EL (cell line): Measurements from ENCODE around the gene CRTAC1.

Experiments
- DNase-seq: peaks from one replicate; pipeline ENCODE4 v3.0.0-alpha.2; 2016

Gene CRTAC1

GRCh38 chr10:97831259-97831658, 199.2 kb downstream of the CRTAC1 start:
- no peak for DNase-seq

GRCh38 chr10:97830064-97830463, 200.4 kb downstream of the CRTAC1 start:
- no peak for DNase-seq

GRCh38 chr10:97828721-97829120, 201.7 kb downstream of the CRTAC1 start:
- no peak for DNase-seq

- DNase-seq = peak; percentile 75
Measured at GRCh38 chr10:97827702-97828291, 202.6 kb downstream of the CRTAC1 start.

- no peak for DNase-seq
Measured at GRCh38 chr10:97826892-97827291, 203.5 kb downstream of the CRTAC1 start.

- no peak for DNase-seq
Measured at GRCh38 chr10:97825020-97825760, 205.2 kb downstream of the CRTAC1 start.

DNA sequence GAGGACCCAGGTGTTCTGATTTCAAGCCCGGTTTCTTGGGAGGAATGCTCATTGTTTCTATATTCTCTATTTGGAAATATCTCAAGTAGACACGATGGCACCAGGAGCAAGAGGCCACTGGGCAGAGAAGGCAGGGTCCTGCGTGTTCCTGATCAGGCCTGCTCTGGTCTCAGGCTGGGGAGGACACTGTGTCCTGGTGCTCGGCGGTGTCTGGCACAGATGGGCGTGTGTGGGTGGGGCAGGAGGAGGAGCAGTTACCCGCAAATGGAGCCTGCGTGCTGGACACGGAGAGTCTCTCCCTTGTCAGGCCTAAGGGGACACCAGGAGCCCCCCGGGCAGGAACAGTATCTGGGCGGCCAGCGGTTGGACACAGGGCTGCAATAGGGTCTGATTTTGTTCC, 206.7 kb downstream of the CRTAC1 start:
- no peak for DNase-seq

GRCh38 chr10:97822261-97822687, 208.1 kb downstream of the CRTAC1 start:
- no peak for DNase-seq

DNA sequence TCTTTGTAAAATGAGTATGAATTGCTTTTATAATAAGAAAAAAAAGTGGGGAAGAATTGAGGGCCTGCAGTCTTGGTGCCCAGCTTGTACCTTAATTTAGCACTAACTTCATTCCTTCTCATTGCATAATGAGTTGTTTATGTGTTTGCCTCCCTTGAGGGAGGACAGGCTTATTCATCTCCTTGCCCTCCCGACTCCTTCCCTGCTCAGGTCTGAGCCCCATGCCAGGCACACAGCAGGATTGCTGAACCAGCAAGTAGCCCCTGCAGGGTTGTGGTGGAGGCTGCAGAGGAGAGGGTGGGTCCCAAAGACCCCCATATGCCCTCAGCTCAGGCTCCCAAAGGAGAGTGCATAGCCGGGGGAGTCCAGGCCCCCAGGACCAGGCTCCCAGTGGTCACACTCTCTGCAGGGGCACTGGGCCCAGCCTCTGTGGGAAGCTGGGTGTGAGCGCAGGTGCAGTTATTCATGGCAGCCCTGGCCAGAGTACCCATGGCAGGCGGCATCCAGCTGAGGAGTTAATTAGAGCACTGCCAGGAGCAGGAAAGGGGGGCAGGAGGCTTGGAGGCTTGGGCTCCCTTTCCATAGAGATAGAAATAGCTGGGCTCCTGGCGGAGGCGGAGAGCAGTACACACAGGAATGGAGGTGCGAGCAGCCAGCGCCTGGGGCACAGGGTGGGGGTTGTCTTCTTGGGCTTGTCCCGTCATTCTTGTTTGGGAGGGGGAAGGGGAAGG, 208.9 kb downstream of the CRTAC1 start:
- no peak for DNase-seq

DNA sequence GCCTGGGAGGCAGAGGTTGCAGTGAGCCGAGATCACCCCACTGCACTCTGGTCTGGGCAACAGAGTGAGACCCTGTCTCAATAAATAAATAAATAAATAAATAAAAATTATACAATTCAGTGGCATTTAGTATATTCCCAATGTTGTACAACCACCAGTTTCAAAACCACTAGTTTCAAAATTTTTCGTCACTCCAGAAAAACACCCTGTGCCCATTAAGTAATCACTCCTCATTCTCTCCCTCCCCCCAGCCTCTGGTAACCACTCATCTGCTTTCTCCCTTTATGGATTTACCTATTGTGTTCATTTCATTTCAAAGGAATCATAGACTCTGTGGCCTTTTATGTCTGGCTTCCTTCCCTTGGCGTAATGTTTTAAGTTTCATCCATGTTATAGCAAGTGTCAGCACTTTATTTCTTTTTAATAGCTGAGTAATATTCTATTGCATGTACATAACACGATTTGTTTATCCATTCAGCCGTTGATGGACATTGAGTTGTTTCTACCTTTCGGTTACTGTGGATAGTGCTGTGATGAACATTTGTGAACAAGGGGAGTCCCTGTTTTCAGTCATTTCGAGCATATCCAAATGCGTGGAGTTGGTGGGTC, 210.2 kb downstream of the CRTAC1 start:
- DNase-seq = no peak

- no peak for DNase-seq
Measured at GRCh38 chr10:97818572-97818971, 211.8 kb downstream of the CRTAC1 start.

- no peak for DNase-seq
Measured at GRCh38 chr10:97816609-97817008, 213.8 kb downstream of the CRTAC1 start.
